ENCODE data around the gene NTRK2. TPM values are rescaled to one million over a fixed set of nuclear protein-coding genes. Genes with fewer than 3 reads are reported as not detected.

NTRK2 gene
- total and polyA plus RNA-seq, 3 donors from 2014 or later = 5.3 to 10.8 (median 5.6) TPM

DNA sequence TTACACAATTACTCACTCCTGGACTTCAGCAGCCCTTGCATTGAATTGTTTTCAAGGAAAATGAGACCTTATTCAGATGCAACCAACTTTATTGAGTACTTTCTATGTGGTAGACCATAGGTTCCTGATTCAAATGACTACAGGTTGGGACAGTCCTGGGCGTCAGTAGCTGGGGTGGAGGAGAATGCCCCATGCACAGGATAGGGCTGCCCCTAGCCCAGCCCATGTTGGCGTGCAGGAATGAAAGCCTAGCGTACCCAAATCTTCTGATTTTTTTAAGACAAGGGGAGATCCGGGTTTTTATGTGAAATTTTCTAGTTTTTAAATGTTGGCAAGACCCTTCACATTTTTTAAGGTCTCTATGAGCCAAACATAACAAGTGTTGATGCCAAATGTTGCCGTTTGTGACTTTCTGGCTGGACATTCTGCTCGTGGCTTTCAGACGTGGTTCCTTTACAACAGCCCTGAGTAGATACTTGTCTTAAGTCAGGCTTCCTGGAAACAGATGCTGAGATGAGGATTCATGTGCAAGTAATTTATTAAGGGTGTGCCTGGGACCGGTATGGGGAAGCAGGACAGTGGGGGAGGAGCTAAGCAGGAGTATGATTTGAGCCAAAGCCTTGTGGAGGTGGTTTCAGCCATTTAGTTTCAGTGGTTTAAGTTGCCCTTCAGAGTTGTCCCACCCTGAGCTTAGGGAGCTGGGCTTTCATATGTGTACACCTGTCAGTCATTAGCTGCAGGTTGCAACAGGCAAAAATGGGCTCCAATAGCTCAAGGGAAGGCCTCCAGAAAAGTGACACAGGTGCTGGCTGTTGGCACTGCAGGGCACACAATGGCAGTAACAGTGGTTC is 154.1 kb downstream of the NTRK2 start:
- Histone ChIP-seq H3K27ac (no peak overlapping the region), H3K27me3 (no peaks in the 10 kb centered on the region), H3K4me1 (peaks cover 3% of the 10 kb centered on the region), H3K9me3 (no peaks in the 10 kb centered on the region), H3K36me3 (ENCODE audit: low read depth, missing control alignments) (no peaks in the 10 kb centered on the region), H3K4me3 (no peak overlapping the region)
- TF ChIP-seq, protein P1, sequence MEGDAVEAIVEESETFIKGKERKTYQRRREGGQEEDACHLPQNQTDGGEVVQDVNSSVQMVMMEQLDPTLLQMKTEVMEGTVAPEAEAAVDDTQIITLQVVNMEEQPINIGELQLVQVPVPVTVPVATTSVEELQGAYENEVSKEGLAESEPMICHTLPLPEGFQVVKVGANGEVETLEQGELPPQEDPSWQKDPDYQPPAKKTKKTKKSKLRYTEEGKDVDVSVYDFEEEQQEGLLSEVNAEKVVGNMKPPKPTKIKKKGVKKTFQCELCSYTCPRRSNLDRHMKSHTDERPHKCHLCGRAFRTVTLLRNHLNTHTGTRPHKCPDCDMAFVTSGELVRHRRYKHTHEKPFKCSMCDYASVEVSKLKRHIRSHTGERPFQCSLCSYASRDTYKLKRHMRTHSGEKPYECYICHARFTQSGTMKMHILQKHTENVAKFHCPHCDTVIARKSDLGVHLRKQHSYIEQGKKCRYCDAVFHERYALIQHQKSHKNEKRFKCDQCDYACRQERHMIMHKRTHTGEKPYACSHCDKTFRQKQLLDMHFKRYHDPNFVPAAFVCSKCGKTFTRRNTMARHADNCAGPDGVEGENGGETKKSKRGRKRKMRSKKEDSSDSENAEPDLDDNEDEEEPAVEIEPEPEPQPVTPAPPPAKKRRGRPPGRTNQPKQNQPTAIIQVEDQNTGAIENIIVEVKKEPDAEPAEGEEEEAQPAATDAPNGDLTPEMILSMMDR (IDR thresholded peaks at IDR 0.05) = no peak
- no peak for TF ChIP-seq POLR2A (IDR thresholded peaks at IDR 0.05)
- 45% methylated on average over 8 of the region's 8 CpGs for WGBS, 2 donors
- intact Hi-C loops (cut with DNase I; ENCODE audit: low total_unique reads) = no loop called here
- peak; percentile 42 for DNase-seq

GRCh38 chr9:84827216-84827765 is 157.8 kb downstream of the NTRK2 start:
- no peak for TF ChIP-seq POLR2A (IDR thresholded peaks at IDR 0.05)
- TF ChIP-seq, protein P1 (IDR thresholded peaks at IDR 0.05) = no peak
- Histone ChIP-seq H3K4me1 (peaks cover 3% of the 10 kb centered on the region), H3K27ac (no peak overlapping the region), H3K36me3 (ENCODE audit: low read depth, missing control alignments) (no peaks in the 10 kb centered on the region), H3K27me3 (no peaks in the 10 kb centered on the region), H3K4me3 (no peak overlapping the region), H3K9me3 (no peaks in the 10 kb centered on the region)
- 60 to 69% methylated on average over 4 of the region's 4 CpGs for WGBS, 2 donors
- intact Hi-C loops (cut with DNase I; ENCODE audit: low total_unique reads) = no loop called here
- no peak for DNase-seq

DNA sequence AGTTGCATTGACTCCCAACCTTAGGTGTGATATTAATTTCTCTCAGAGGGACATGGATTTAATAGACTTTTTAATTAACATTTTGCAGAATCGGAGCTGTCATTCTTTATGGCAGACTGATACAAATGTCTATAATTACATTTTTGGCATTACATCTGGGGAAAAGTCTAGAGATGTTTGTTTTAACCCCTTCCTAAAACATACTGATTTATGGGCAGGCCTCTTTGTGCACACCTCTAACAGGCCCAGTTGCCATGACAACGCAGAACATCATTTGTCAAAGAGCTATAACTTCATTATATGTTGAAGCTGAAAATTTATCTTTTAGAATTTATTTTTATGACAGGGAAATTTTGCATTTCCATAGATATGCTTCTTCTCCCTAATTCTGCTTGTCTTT is 158.5 kb downstream of the NTRK2 start:
- peak; percentile 21 for DNase-seq
- Histone ChIP-seq H3K9me3 (no peaks in the 10 kb centered on the region), H3K27me3 (no peaks in the 10 kb centered on the region), H3K36me3 (ENCODE audit: low read depth, missing control alignments) (no peaks in the 10 kb centered on the region), H3K27ac (no peak overlapping the region), H3K4me3 (no peak overlapping the region), H3K4me1 (no peaks in the 10 kb centered on the region)
- TF ChIP-seq, protein P1 (IDR thresholded peaks at IDR 0.05) = no peak
- no peak for TF ChIP-seq POLR2A (IDR thresholded peaks at IDR 0.05)
- intact Hi-C loops (cut with DNase I; ENCODE audit: low total_unique reads) = no loop called here
- 88 to 90% methylated on average over 2 of the region's 2 CpGs for WGBS, 2 donors

- Histone ChIP-seq H3K4me1 (no peaks in the 10 kb centered on the region), H3K36me3 (ENCODE audit: low read depth, missing control alignments) (no peaks in the 10 kb centered on the region), H3K9me3 (no peaks in the 10 kb centered on the region), H3K27ac (no peak overlapping the region), H3K4me3 (no peak overlapping the region), H3K27me3 (no peaks in the 10 kb centered on the region)
- TF ChIP-seq, protein P1 (IDR thresholded peaks at IDR 0.05) = no peak
- no peak for TF ChIP-seq POLR2A (IDR thresholded peaks at IDR 0.05)
- WGBS, 2 donors = 91 to 95% methylated on average over 8 of the region's 8 CpGs
- no peak for DNase-seq
- intact Hi-C loops (cut with DNase I; ENCODE audit: low total_unique reads) = no loop called here
Measured at GRCh38 chr9:84829471-84829870, 159.9 kb downstream of the NTRK2 start.
